Fibroblast of pulmonary artery (primary cell): ENCODE results near the gene SYNGR1.

ENCODE experiments used
- DNase-seq: peaks from one replicate; pipeline ENCODE4 v3.0.0-alpha.2; 2010; ENCODE audit warnings: low read depth
- H3K4me3 ChIP-seq: replicated peaks from 2 replicates; pipeline ENCODE4 v1.5.1; 2011; ENCODE audit warnings: low read depth, mild to moderate bottlenecking, control low read depth, low read length, moderate library complexity
- CTCF ChIP-seq: IDR thresholded peaks from 2 replicates; pipeline ENCODE4 v1.5.1; 2011; ENCODE audit warnings: mild to moderate bottlenecking, control low read depth, low read length, inconsistent platforms; ENCODE audit errors: missing control alignments

The SYNGR1 gene

DNA sequence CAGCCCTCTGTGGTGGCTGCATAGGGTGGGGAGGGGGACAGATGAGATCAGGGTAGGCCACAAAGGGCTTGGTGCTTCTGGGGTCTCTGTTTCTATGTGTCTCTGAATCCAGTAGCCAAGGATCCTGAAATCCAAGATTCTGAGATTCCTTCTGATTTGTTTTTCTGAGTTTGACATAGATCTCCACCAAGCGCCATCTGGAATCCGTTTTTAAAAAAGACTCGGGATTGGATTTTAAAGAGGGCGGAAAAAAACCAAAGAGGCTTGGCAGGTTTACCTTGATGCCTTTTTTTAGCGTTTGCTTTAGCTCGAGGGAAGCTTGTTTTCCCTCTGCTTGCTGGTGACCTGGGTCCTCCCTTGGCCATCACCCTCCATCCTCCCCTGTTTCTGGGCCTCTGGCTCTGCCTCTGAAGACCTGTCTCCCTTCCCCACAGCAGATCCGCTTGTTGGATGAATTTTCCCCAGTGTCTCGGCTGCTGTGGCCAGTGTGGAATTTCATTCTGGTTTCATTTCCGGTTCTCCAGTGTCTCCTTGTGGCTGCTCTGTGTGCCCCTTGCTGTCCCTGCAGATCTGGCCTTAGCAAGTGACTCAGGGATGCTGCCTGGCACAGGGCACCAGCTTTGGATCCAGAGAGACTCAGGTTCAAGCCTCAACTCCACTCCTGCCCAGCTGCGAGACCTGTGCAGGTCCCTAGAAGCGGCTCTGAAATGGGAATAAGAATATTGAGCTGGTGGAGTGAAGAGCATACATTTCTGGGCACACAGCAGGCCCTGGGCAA is 15.1 kb downstream of the SYNGR1 start:
- DNase-seq = no peak

DNA sequence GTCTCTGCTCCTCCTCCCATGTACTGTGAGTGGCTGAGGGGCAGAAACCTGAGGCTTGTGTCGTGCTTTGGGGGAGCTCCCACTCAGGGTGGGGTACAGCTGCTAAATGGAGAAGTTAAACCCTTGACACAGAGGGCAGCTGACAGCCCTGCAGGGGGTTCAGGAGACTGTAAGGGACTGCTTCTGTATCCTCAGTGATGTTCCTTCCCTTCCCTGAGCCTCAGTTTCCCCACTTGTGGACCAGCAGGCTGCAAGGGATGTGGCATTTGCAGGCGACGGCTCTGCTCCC is 15.6 kb downstream of the SYNGR1 start:
- no peak overlapping the region for H3K4me3 ChIP-seq
- no peak for TF ChIP-seq CTCF
- DNase-seq = no peak

More for the DNA sequence above, 15.1 kb downstream of the SYNGR1 start:
- TF ChIP-seq CTCF = no peak
- no peak overlapping the region for H3K4me3 ChIP-seq

DNA sequence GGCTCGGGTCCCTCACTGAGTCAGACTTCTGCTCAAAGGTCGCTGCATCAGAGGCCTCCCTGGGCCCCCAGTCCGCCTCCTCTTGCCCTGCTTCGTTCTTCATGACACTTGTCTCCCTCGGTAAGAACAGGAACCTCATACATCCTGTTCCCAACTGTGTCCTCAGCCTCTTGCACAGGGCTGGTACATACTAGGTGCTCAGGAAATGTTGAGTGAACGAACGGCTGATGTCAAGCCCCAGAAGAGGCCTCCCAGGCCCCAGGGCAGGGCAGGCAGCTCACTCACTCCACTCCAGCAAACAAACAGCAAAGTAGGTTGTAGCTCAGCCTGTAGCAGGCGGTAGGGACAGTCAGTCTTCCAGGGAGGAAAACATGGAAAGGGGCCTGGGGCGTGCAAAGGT is 17.2 kb downstream of the SYNGR1 start:
- no peak for DNase-seq
- TF ChIP-seq CTCF = no peak

GRCh38 chr22:39368461-39368911 is 18.7 kb downstream of the SYNGR1 start:
- DNase-seq = no peak
- no peak for TF ChIP-seq CTCF
- H3K4me3 ChIP-seq = no peak overlapping the region

More for the DNA sequence above, 17.2 kb downstream of the SYNGR1 start:
- no peak overlapping the region for H3K4me3 ChIP-seq

- H3K4me3 ChIP-seq = no peak overlapping the region
- no peak for TF ChIP-seq CTCF
- DNase-seq = no peak
These were observed 19.4 kb downstream of the SYNGR1 start for GRCh38 chr22:39369186-39369585.

- no peak overlapping the region for H3K4me3 ChIP-seq
- DNase-seq = no peak
- TF ChIP-seq CTCF = no peak
These were observed 19.8 kb downstream of the SYNGR1 start for GRCh38 chr22:39369586-39369985.

DNA sequence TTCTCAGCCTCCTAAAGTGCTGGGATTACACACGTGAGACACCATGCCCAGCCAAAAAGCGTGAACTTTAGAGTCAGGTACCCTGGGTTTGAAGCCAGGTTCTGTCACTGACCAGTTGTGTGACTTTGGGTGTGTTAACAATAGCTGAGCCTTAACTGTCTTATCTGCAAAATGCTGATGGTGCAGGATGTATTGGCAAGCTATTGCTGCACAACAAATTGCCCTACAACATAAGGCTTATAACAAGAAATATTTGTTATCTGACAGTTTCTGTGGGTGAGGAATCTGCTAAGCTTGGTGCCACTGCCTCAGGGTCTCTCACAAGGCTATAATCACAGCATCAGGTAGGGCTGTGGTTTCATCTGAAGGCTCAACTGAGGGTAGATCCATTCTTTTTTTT is 21.9 kb downstream of the SYNGR1 start:
- no peak for DNase-seq
- TF ChIP-seq CTCF = no peak
- no peak overlapping the region for H3K4me3 ChIP-seq
